Neutrophil (primary cell): ENCODE results near the gene PDIA5.

Experiments
- H3K27ac ChIP-seq: fragments of 200-600 bp; sonication (generic); 2 replicates; pipeline ENCODE4 v1.5.1; 2016; ENCODE audit warnings: mild to moderate bottlenecking, moderate library complexity
- H3K27me3 ChIP-seq: fragments of 200-600 bp; sonication (generic); 2 replicates; pipeline ENCODE4 v1.6.0; 2016; ENCODE audit warnings: mild to moderate bottlenecking
- H3K36me3 ChIP-seq: fragments of 200-600 bp; sonication (generic); 2 replicates; pipeline ENCODE4 v1.5.1; 2017
- H3K4me1 ChIP-seq, 2 experiments: fragments of 200-600 bp in 1 of 2; sonication (generic) in 1 of 2; 1 replicate in 1 of 2; 2 replicates in 1 of 2; pipeline versions ENCODE4 v1.5.1 to v1.6.1; 2013 to 2016; ENCODE audit warnings: low read depth in 1 of 2, low read length in 1 of 2, mild to moderate bottlenecking in 1 of 2, moderate library complexity in 1 of 2; ENCODE audit not compliant: control insufficient read depth in 1 of 2, insufficient read depth in 1 of 2
- H3K4me3 ChIP-seq, 2 experiments: fragments of 200-600 bp in 1 of 2; sonication (generic) in 1 of 2; 1 replicate in 1 of 2; 2 replicates in 1 of 2; pipeline ENCODE4 v1.5.1; 2013 to 2016; ENCODE audit warnings: low read depth in 1 of 2, low read length in 1 of 2, mild to moderate bottlenecking in 1 of 2, moderate library complexity in 1 of 2
- H3K9me3 ChIP-seq: fragments of 200-600 bp; sonication (generic); 2 replicates; pipeline ENCODE4 v1.5.1; 2016
- TF ChIP-seq, protein P1 (sequence below): fragments of 200-600 bp; sonication (generic); IDR thresholded peaks from 2 replicates; pipeline ENCODE4 v1.5.1; 2016; ENCODE audit warnings: antibody characterized with exemption

The PDIA5 gene

DNA sequence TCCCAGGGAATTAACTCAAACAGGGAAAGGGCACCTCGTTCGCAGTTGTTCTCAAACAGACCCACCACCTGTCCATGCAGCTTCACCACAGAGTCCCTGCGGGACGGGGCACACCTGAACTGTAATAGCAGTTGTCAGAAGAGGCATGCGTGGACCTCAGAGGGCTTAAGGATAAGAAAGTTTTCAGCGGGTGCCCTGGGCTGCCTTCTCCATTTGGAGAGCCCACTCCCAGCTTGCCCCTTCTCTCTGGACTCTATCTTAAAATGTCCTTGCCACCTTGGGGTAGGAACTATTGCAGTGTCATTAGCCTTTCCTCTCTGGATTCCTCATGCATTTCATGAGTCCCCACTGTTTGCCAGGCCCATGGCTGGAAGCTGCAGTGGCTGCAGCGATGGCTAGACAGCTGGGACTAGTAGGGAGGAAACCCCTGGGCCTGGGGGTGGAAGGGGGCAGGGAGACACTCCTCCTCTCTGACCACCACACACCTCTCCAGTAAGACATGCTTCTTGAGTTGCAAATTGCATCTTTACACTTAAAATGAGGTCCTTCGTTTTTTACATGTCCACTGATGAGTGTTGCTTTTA, 33.5 kb downstream of the PDIA5 start:
- H3K36me3 ChIP-seq: no peaks in the 10 kb centered on the region
- H3K9me3 ChIP-seq: no peaks in the 10 kb centered on the region
- H3K27me3 ChIP-seq: no peaks in the 10 kb centered on the region
- H3K27ac ChIP-seq: no peak overlapping the region
- no peak overlapping the region for H3K4me3 ChIP-seq
- TF ChIP-seq, protein P1, sequence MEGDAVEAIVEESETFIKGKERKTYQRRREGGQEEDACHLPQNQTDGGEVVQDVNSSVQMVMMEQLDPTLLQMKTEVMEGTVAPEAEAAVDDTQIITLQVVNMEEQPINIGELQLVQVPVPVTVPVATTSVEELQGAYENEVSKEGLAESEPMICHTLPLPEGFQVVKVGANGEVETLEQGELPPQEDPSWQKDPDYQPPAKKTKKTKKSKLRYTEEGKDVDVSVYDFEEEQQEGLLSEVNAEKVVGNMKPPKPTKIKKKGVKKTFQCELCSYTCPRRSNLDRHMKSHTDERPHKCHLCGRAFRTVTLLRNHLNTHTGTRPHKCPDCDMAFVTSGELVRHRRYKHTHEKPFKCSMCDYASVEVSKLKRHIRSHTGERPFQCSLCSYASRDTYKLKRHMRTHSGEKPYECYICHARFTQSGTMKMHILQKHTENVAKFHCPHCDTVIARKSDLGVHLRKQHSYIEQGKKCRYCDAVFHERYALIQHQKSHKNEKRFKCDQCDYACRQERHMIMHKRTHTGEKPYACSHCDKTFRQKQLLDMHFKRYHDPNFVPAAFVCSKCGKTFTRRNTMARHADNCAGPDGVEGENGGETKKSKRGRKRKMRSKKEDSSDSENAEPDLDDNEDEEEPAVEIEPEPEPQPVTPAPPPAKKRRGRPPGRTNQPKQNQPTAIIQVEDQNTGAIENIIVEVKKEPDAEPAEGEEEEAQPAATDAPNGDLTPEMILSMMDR: no peak
- H3K4me1 ChIP-seq: peaks cover 9 to 13% of the 10 kb centered on the region in 2 experiments

DNA sequence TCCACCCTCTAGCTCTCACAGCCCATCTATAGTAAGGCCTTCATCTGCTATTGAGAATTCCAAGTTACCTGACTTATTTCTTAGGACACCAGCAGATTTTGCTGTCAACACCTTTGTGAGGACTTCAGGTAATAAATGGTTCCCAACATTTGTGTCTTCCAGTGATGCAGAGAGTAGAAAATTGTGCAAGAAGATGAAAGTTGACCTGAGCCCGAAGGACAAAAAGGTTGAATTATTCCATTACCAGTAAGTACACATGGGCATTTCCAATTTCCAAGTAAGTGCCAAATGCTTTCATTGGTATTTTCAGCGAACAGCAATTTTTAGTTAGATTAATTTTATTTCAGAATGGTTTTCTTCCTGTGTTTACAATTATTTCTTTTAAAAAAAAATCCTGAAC, 35.4 kb downstream of the PDIA5 start:
- no peak overlapping the region for H3K27ac ChIP-seq
- H3K4me1 ChIP-seq: peaks cover 9 to 13% of the 10 kb centered on the region in 2 experiments
- H3K9me3 ChIP-seq: no peaks in the 10 kb centered on the region
- TF ChIP-seq, protein P1: no peak
- H3K27me3 ChIP-seq: no peaks in the 10 kb centered on the region
- no peak overlapping the region for H3K4me3 ChIP-seq
- H3K36me3 ChIP-seq: no peaks in the 10 kb centered on the region

DNA sequence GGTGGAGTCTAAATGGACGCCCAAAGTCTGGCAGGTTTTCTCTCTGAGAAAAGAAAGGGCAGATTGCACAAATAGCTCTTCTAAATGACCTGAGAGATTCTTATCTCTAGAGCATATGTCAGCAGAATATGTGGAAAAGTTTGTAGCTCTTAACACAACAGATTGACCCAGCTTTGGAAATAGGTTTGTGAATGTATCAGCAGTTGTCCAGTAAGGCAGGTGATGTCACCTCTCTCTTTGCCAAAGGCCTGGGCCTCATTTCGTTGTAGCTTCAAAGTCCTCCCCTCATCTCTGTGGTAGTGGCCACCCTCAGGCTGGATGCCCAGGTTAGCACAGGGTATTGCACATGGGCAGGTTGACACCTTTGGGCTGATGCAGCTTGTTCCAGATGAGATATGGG, 36.0 kb downstream of the PDIA5 start:
- Histone ChIP-seq H3K27me3 (no peaks in the 10 kb centered on the region), H3K4me1 (peaks cover 9 to 10% of the 10 kb centered on the region in 2 experiments), H3K4me3 (no peak overlapping the region), H3K9me3 (no peaks in the 10 kb centered on the region), H3K27ac (no peak overlapping the region), H3K36me3 (no peaks in the 10 kb centered on the region)
- TF ChIP-seq, protein P1: no peak

DNA sequence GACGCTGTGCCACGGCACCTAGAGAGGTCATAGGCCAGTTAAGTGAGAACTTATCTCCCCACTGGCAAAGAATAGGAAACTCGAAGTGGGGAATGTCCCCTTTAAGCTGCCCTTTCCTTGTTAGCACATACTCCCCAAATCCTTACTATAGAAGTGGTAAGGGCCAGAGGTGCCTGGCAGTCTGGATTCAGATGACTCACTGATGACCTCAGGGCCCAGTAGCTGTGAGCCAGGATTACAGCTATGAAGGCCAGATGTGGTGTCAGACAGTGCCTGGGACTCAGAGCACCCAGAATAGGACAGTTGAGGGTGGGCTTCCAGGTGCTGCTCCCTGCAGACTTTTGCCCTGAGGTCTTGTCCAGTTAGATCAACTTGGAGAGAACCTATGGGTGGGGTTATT, 37.7 kb downstream of the PDIA5 start:
- H3K4me3 ChIP-seq: no peak overlapping the region
- H3K27me3 ChIP-seq: no peaks in the 10 kb centered on the region
- H3K36me3 ChIP-seq: no peaks in the 10 kb centered on the region
- H3K9me3 ChIP-seq: no peaks in the 10 kb centered on the region
- no peaks in the 10 kb centered on the region for H3K4me1 ChIP-seq
- TF ChIP-seq, protein P1: no peak
- no peak overlapping the region for H3K27ac ChIP-seq

DNA sequence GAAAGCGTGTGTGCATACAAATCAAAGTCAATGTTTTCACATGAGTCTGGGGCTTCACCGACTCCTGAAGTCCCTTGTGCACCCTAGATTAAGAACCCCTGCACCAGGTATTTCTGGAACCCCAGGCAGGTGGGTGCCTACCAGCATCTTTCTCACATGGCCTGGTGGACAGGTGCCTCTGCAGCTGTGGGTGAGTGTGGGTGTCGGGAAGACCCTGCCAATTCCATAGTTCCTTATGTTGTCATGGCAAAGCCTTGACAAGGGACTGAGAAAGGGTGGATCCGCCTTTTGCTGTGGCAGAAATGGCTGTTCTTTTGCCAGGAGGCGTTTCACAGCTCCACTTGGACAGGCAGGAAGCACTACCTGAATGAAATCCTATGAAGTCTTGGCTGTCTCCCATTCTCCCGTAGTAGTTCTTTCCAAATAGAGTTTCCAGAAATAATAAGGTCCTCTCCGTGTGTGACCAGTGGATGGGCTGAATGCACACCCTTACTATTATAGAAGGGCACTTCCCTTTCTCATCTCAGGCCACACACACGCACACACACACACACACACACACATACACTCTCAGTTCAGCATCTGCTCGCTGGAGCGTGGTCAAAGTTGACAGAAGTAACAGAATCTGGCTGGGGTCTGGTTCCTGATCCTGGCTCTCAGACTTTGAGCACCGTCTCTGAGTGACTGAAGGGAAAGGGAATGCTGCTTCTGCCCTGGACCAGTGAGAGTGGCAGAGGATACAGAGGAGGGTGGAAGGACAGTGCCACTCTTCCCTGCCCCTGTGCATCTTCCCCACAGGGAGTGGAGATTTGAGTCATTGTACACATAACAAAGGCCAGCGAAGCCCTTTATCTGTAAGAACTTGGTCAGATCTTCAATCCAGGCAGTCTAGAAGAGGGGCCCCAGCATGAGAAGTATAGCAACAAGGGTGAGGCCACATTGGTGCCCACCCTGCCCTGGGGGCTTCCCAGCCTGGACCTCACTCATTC, 38.7 kb downstream of the PDIA5 start:
- H3K4me1 ChIP-seq: no peaks in the 10 kb centered on the region
- H3K4me3 ChIP-seq: no peak overlapping the region
- no peaks in the 10 kb centered on the region for H3K36me3 ChIP-seq
- H3K27ac ChIP-seq: no peak overlapping the region
- TF ChIP-seq, protein P1: no peak
- no peaks in the 10 kb centered on the region for H3K9me3 ChIP-seq
- H3K27me3 ChIP-seq: no peaks in the 10 kb centered on the region
